ENCODE measurements around the gene ZNF552.

GRCh38 chr19:57814505-57815246, at the start of gene ZNF552:
- TF ChIP-seq POLR2A (IDR thresholded peaks at IDR 0.05) = peak in 1 of 2 donors; percentile 93
- TF ChIP-seq, protein P1, sequence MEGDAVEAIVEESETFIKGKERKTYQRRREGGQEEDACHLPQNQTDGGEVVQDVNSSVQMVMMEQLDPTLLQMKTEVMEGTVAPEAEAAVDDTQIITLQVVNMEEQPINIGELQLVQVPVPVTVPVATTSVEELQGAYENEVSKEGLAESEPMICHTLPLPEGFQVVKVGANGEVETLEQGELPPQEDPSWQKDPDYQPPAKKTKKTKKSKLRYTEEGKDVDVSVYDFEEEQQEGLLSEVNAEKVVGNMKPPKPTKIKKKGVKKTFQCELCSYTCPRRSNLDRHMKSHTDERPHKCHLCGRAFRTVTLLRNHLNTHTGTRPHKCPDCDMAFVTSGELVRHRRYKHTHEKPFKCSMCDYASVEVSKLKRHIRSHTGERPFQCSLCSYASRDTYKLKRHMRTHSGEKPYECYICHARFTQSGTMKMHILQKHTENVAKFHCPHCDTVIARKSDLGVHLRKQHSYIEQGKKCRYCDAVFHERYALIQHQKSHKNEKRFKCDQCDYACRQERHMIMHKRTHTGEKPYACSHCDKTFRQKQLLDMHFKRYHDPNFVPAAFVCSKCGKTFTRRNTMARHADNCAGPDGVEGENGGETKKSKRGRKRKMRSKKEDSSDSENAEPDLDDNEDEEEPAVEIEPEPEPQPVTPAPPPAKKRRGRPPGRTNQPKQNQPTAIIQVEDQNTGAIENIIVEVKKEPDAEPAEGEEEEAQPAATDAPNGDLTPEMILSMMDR (IDR thresholded peaks at IDR 0.05) = no peak

All from heart left ventricle (tissue), 13 donors.